ENCODE results near the gene PDZD8.

- TF ChIP-seq CTCF (conservative IDR thresholded peaks at IDR 0.05; ENCODE audit: low read depth, low read length) (no peak), EZH2phosphoT487 (IDR thresholded peaks at IDR 0.05; ENCODE audit: borderline replicate concordance, low read length) (no peak), EZH2 (IDR thresholded peaks at IDR 0.05; ENCODE audit: low read length, unreplicated experiment) (no peak)
Measured at GRCh38 chr10:117375360-117376178, at the start of gene PDZD8.
